ENCODE results near the gene RFX1. TPM values are rescaled to one million over a fixed set of nuclear protein-coding genes. Genes with fewer than 3 reads are reported as not detected.

The RFX1 gene
- total and polyA plus RNA-seq, 9 of the 15 experiments (the other 6 are each of a cell fraction or from before 2014, with no cell fraction given), result 0.14 to 19.3 (median 1.2) TPM

- TF ChIP-seq KLF1 (tag; IDR thresholded peaks at IDR 0.05) (peak; percentile 87), FUS (optimal IDR thresholded peaks at IDR 0.05; ENCODE audit: low read depth, low read length) (peak; percentile 39), GATAD2A (IDR thresholded peaks at IDR 0.05) (peak; percentile 87; the same call in 1 of the 2 replicates), KDM4B (IDR thresholded peaks at IDR 0.05; ENCODE audit: borderline replicate concordance in 2 of 2, low read depth in 1 of 2) (peak in 1 of 2 experiments; percentile 94; a peak in 2 of 4 replicates), ZBTB7A (IDR thresholded peaks at IDR 0.05; ENCODE audit: borderline replicate concordance, control insufficient read depth, low read depth, low read length) (peak; percentile 94), PHB2 (IDR thresholded peaks at IDR 0.05; ENCODE audit: low read depth) (peak; percentile 92), RAD21 (CRISPR knock-in tag; conservative IDR thresholded peaks at IDR 0.05 in 1 of 2, IDR thresholded peaks at IDR 0.05 in 1 of 2) (peak in 1 of 2 experiments; percentile 48; a peak in 2 of 4 replicates), CCAR2 (IDR thresholded peaks at IDR 0.05; ENCODE audit: low read depth, low read length) (no peak), JUN (IDR thresholded peaks at IDR 0.05; ENCODE audit: borderline replicate concordance, low read depth, low read length) (peak; percentile 92), JUN (CRISPR knock-in tag; IDR thresholded peaks at IDR 0.05; ENCODE audit: borderline replicate concordance) (0 out of 2 replicates have a peak, but pooled peaks have one; percentile 88), NFE2 (IDR thresholded peaks at IDR 0.05; ENCODE audit: low read depth) (peak; percentile 35; the same call in 1 of the 2 replicates), SMARCE1 (IDR thresholded peaks at IDR 0.05) (peak; percentile 100), RNF2 (IDR thresholded peaks at IDR 0.05) (peak; percentile 99), STAT5B (CRISPR knock-in tag; IDR thresholded peaks at IDR 0.05) (no peak), DIDO1 (tag; IDR thresholded peaks at IDR 0.05; ENCODE audit: low read depth) (0 out of 2 replicates have a peak, but pooled peaks have one; percentile 13), RBM17 (IDR thresholded peaks at IDR 0.05; ENCODE audit: borderline replicate concordance, low read depth, low read length) (no peak), WHSC1 (IDR thresholded peaks at IDR 0.05; ENCODE audit: low read length) (no peak), ZNF609 (CRISPR knock-in tag; IDR thresholded peaks at IDR 0.05; ENCODE audit: borderline replicate concordance) (peak; percentile 90; the same call in 1 of the 2 replicates), MBD2 (IDR thresholded peaks at IDR 0.05; ENCODE audit: borderline replicate concordance, low read depth) (peak; percentile 85), ESRRA (IDR thresholded peaks at IDR 0.05; ENCODE audit: borderline replicate concordance, low read depth) (peak; percentile 99), THAP12 (CRISPR knock-in tag; IDR thresholded peaks at IDR 0.05) (no peak; the same call in 1 of the 2 replicates)
These were observed 844 bp upstream of the RFX1 start (continued) for GRCh38 chr19:14006766-14007562.
